Adrenal gland (tissue), 5 donors: Measurements from ENCODE around the gene PPP6R2.

Experiments used
- CTCF ChIP-seq, 6 experiments: fragments of 450-650 bp in 4 of 6; fragments of 200-600 bp in 2 of 6; sonication (generic) in 1 of 6; IDR thresholded peaks; 1 replicate in 5 of 6; 2 replicates in 1 of 6; pipeline versions ENCODE4 v1.5.1 to v1.8.0; 2016 to 2021; ENCODE audit warnings: antibody characterized with exemption in 6 of 6, mild to moderate bottlenecking in 2 of 6, moderate library complexity in 1 of 6
- POLR2A ChIP-seq, 2 donors: fragments of 450-650 bp; IDR thresholded peaks; one replicate each; pipeline ENCODE4 v1.6.1; 2017; ENCODE audit warnings: antibody characterized with exemption in 2 of 2, mild to moderate bottlenecking in 2 of 2, moderate library complexity in 1 of 2
- donor health status: DM: no; HTN: no; CAD: no.

- TF ChIP-seq CTCF (IDR thresholded peaks at IDR 0.05), result no peak
- TF ChIP-seq POLR2A (IDR thresholded peaks at IDR 0.05), result no peak
Observed at GRCh38 chr22:50314455-50315288, 28.5 kb upstream of the PPP6R2 start.
